Right lobe of liver (tissue), 4 donors: ENCODE measurements around the gene TXNDC8.

Source experiments
- CTCF ChIP-seq, 4 donors: fragments of 200-600 bp in 3 of 4; fragments of 450-650 bp in 1 of 4; IDR thresholded peaks; one replicate each; pipeline versions ENCODE4 v1.5.1 to v1.8.0; 2016 to 2022; ENCODE audit warnings: antibody characterized with exemption in 4 of 4, mild to moderate bottlenecking in 2 of 4
- POLR2A ChIP-seq: fragments of 450-650 bp; IDR thresholded peaks from one replicate; pipeline ENCODE4 v1.6.1; 2017; ENCODE audit warnings: antibody characterized with exemption, mild to moderate bottlenecking
- donor health status: DM: no; HTN: no; CAD: no.
- donor health status: DM: no; HTN: no; CAD: no.
- donor health status: DM: no; HTN: yes; CAD: no.

GRCh38 chr9:110334871-110335270 is 2.8 kb downstream of the TXNDC8 start:
- TF ChIP-seq CTCF (IDR thresholded peaks at IDR 0.05) (no peak), POLR2A (no peak)
